GM18517 (cell line): ENCODE measurements around the gene MAP2K2.
A peak's percentile ranks its signal among the peaks of the same experiment; 100 is the strongest.
"Not testable (repeated sequence)": the region's sequence is repeated elsewhere in the genome, so short reads cannot be mapped to it uniquely, and the experiment has no call there.

ENCODE experiments used
- ATAC-seq: cut with Tn5 transposase; IDR thresholded peaks from one replicate; pipeline ENCODE4 v1.9.1; 2021; ENCODE audit warnings: mild to moderate bottlenecking, moderate library complexity; ENCODE audit not compliant: unreplicated experiment

MAP2K2 gene

DNA sequence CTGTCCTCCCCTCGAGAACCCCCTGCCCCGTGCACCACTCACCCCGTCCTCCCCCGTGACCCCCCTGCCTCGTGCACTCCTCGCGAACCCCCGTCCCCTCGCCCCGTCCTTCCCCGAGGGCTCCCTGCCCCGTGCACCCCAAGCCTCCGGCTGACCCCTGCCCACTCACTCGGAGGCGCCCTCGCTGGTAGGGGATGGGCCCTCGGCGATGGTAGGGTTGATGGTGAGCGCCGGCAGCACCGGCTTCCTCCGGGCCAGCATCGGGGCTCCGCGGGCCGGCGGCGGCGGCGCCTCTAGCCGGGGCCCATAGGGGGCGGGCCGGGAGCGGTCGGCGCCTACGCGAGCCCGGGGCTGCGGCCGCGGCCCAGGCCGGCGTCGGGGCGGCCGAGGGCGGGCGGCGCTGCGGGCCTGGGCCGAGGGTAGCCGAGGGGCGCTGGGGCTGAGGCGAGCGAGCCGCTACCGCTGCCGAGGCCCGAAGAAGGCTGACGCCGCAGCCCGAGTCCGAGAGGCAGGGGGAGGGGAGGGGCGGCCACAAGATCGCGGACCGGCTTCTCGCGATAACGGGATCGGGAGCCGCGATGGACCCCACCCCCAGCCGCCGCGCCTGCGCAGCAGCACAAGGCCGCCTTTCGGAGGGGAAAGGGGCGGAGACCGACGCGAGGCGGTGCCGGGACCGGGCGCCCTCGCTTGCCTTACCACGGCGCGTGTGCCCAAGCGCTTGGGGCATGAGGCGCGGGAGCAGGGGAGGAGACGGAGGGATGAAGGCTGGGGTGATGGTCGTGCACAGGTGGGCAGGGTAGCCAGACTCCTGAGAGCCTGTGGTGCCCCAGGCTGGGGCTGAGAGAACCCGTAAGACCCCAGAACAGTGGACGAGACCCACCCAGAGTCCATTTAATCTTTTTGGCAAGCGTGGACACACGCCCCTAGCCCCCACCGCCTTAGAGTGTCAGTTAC is at the start of gene MAP2K2:
MAP2K2 (minus strand) TSS at position 508 of the 954 bp plus-strand sequence; CDS start at position 261, 247 bp downstream.
- peak; percentile 64 for ATAC-seq

DNA sequence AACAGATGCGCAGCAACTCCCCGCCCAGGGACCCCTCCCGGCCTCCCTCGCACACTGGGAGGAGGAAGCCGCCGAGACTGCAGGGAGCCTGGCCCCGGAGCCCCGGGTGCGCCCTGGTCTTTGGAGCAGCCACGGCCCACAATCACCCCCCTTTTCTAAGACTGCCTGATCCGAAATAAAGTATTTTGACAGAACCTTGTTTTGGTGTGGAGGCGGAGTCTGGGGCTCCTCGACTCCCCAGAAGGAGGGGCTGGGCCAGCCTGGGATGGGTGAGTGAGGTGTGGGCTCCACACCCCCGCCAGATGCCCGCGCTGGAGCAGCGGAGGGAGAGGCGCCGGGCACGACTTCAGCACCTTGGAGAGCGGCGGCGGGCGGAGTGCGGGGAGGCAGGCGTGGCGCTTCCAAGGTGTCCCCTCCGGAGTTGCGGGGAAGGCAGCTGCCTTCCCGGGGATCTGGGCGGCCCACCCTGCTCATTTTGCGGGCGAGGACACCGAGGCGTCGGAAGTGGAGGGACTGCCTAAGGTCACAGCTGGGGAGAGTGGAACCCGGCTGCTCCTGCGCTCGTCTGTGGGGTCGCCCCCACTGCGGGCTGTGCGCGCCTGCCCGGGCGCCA is 49.0 kb upstream of the MAP2K2 start:
- ATAC-seq = no peak

DNA sequence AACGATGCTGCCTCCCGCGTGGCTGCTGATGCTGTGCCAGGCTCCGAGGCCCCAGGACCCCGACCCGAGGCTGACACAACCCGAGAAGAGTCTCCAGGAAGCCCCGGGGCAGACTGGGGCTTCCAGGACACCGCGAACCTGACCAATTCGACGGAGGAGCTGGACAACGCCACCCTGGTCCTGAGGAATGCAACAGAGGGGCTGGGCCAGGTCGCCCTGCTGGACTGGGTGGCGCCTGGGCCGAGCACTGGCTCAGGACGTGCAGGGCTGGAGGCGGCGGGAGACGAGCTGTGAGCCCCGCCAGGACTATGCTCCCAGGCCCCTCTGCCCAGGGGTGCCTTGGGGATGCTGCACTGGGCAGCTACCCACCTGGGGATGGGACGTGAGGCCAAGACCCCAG is 47.8 kb upstream of the MAP2K2 start:
- no peak for ATAC-seq

DNA sequence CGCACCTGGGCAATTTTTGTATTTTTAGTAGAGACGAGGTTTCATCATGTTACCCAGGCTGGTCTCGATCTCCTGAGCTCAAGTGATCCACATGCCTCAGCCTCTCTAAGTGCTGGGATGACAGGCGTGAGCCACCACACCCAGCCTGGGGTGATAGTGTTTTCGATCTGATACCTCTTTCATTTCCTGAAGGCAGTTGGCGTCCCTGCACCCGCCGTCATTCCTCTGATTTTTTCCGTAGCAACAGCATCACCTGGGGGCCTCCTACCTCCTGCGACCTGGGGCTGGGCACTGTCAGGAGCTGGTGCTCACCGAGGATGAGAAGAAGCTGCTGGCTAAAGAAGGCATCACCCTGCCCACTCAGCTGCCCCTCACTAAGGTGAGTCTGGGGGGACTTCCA is 40.3 kb upstream of the MAP2K2 start:
- no peak for ATAC-seq

DNA sequence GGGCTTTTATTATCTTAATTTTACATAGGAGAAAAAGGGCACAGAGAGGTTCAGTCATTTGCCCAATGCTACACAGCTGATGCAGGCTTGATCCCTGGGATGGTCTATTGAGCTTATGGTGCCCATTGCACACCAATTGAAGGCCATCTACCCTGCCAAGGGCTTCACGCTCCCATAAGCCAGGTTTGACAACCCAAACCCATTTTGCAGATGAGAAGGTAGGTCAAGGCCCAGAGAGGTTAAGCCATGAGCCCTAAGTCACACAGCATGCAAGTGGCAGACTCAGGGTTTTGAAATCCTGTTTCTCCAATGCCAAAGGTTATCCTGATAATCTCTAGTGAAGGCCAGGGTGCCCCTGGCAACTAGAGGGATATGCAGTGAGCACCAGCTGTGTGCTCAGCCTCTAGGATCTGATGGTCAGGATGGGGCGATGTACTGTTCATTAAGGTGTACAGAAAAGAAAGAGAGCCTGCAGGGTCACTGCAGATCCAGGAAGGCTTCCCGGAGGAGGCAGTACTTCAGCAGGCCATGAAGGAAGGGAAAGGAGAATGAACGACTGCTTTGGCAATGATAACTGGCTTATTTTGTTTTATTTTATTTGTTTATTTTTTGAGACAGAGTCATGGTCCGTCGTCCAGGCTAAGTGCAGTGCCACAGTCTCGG is 37.6 kb upstream of the MAP2K2 start:
- no peak for ATAC-seq

DNA sequence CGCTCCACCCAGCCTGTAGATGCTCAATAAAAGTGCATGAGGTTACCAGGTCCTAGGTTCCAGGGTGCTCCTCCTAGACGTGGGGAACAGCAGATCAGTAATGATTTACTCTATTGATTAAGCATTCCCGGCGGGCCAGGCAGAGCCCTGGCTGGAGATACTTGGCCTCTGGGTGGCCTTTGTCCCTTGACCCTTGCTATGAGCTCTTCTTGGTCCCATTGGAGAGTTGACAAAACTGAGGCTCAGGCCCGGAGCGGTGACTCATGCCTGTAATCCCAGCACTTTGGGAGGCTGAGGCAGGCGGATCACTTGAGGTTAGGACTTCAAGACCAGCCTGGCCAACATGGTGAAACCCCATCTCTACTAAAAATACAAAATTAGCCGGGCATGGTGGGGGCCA is 34.0 kb upstream of the MAP2K2 start:
- ATAC-seq = not testable (repeated sequence)

DNA sequence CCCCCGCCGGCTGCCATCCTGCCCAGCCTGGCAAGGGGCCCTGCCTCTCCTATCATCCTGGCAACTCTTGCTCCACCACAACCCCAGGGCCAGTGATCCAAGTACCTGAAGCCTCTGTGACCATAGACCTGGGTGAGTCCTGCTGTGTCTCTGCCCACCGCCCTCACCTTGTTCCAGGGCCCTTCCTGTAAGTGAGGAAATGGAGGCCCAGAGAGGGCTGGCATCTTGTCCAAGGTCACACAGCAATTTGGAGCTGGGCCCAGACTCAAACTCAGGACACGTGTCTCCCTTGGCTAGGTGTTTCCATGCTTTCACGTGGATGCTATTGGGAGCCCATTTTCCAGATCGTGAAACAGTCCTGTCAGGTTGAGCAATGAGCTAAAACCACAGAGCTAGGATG is 33.2 kb upstream of the MAP2K2 start:
- no peak for ATAC-seq

DNA sequence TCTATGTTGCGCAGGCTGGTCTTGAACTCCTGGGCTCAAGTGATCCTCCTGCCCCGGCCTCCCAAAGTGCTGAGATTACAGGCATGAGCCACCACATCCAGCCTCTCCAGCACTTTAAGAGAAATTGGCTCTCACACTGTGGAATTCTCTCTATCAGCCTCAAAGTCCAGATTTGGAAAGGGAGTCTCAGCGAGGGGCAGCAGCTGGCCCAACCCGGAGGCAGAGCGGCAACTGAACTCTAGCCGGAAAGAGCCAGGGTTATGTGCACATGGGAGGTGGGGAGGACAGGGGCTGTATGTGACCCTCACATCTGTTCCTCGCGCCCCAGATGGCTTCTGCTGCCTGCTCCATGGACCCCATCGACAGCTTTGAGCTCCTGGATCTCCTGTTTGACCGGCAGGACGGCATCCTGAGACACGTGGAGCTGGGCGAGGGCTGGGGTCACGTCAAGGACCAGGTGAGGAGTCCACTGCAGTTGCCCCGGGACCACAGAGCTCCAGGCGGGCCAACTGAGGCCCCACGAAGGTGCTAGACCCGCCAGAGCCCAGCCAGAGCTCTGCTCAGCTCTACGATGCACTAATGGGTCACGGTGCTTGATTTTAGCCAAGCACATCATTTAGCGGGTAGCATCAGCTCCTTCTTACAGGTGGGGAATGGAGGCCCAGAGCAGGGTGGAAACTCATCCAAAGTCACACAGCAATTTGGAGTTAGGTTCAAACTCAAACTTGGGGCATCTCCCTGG is 30.8 kb upstream of the MAP2K2 start:
- ATAC-seq = no peak

DNA sequence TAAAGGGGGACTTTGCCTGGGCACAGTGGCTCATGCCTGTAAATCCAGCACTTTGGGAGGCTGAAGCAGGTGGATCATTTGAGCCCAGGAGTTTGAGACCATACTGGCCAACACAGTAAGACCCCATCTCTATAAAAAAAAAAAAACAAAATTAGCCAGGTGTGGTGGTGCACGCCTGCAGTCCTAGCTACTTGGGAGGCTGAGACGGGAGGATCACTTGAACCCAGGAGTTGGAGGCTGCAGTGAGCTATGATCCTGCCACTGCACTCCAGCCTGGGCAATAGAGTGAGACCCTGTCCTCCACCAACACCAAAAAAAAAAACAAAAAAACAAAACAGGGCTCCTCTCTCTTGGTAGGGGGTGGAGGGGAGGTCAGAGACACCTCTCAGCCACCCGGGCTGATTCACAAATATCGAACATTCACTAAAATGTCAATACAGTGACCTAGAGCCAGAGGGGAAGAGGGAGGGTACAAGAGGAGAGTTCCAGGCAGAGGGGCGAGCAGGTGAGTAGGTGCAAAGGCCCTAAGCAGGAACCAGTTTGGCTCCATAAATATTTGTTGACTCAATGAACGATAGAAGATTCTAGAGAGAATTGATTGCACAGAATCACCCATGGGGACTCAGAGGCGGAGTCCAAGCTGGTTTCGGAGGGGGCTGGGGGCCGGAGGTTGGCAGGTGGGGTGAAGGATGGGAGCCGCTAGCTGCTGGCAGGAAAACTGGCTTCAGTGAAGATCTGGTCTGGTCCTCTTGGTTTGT is 28.5 kb upstream of the MAP2K2 start:
- ATAC-seq = no peak

DNA sequence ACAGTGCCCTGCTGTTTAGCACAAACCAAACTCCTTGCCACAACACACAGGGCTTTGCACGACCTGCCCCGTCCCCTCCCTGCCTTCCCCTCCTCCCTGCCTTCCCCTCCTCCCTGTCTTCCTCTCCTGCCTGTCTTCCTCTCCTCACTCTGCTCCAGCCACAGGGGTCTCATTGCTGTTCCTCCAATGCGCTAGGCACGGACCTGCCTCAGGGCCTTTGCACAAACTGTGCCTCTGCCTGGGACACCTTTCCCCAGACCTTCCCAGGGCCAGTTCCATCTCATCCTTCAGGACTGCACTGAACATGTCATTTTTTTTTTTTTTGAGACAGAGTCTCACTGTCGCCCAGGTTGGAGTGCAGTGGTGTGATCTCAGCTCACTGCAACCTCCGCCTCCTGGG is 27.7 kb upstream of the MAP2K2 start:
- no peak for ATAC-seq

DNA sequence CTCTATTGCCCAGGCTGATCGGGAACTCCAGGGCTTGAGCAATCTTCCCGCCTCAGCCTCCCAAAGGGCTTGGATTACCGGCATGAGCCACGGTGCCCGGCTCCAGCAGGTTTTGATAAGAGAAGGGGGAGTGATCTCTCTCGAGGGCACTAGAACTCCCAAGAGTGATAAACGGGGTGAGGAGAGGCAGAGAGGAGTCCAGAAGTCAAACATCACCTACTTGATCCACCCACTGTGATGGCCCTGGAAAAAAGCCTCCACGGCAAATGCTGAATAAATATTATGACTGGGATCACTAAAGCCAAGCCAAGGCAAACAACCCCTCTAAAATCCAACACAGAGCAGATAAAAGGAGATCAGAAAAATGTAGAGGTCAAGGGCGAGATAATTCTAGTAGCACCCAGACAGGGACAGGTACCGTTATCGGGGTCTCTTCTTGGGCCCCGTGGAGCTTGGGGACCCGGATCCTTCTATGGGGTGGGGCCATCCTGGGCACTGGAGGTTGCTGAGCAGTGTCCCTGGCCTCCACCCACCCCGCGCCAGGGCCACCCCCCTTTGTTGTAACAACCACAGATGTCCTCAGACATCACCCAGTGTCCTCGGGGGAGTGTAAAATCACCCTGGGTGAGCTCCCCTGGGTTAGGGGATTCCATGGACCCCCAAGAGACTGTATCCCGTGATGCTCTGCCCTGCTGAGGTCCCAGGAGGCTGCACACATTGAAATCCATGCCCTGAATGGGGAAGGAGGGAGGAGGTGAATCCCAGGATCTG is 25.8 kb upstream of the MAP2K2 start:
- no peak for ATAC-seq

DNA sequence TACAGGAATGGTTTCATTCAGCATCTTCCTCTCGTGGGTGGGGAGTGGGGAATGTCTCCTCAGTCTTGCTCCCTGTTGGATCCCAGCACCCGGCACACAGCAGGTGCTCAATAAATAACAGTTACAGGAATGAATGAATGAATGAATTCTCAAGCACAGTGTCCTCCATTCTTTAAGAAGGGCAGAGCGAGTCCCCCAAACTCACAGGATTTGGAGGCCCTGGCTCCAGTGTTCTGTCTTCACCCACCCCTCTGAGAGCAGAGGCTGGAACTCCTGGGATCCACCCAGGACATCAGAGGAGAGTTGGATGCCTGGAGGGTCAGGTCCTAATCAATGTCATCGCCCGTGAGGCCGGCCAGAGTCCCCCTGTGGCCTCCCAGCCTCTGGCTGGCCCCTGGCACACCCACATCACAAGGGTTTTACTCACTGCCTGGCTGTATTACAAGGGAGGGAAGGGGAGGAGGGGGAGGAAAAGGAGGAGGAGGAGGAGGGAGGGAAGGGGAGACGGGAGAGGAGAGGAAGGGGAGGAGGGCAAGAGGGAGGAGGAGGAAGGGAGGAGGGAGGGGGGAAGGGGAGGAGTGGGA is 20.8 kb upstream of the MAP2K2 start:
- no peak for ATAC-seq

DNA sequence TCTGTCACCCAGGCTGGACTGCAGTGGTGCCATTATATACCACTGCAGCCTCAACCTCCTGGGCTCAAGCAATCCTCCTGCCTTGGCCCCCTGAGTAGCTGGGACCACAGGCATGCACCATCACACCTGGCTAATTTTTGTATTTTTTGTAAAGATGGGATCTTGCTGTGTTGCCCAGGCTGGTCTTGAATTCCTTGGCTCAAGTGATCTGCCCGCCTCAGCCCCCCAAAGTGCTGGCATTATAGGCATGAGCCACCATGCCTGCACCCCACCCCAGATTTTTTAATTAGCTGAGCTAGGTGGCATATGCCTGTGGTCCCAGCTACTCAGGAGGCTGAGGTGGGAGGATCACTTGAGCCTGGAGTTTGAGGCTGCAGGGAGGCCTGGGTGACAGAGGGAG is 19.0 kb upstream of the MAP2K2 start:
- not testable (repeated sequence) for ATAC-seq

DNA sequence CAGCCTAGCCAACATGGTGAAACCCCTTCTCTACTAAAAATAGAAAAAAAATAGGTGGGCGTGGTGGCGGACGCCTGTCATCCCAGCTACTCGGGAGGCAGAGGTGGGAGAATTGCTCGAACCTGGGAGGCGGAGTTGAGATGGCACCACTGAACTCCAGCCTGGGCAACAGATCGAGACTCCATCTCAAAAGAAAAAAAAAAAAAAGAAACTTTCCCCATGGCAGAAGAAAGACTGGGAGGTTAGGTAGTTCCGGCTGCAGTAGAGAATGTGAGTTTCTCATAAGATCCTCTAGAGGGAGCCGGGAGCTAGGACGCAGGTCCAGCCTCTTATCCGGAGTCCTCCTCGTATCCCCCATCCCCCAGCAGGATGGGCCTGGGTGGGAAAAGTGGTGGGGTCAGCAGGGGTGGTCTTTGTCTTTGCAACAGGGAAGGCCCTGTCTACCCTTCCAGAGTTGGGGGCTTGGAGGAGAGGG is 16.4 kb upstream of the MAP2K2 start:
- no peak for ATAC-seq

DNA sequence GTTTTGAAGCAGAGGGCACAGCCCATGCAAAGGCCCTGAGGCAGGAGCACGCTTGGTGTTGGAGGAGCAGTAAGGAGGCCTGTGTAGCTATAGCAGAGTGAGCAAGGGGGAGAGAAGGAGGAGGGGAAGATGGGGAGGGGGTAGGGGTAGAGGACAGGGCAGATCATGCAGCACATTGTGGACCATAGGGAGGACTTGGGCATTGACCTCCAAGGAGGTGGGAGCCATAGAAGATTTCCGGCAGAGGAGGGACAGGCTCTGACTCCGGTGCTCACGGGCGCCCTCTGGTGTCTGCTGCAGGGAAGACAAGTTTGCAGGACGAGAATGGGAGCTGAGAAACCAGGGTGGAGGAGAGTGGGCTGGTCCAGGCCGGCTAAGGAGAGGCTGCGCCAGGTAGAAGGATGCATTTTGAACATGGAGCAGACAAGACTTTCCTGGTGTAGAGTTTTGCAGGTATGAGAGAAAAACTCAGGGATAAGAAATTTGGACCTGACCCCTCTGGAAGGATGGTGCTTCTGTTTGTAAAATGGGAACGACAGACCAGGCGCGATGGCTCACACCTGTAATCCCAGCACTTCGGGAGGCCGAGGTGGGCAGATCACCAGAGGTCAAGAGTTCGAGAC is 15.8 kb upstream of the MAP2K2 start:
- no peak for ATAC-seq

DNA sequence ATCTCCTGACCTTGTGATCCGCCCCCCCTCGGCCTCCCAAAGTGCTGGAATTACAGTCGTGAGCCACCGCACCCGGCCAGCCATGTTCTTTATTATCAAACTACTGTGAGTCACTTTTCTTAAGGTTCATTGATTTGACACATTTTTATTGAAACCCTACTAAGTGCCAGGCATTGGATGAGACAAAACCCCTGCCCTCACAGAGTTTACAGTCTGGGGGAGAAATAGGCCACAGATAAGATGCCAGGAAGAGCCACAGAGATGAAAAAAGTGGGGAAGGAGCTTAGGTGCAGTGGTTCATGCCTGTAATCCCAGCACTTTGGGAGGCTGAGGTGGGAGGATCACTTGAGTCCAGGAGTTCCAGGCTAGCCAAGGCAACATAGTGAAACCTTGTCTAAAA is 14.5 kb upstream of the MAP2K2 start:
- ATAC-seq = no peak

DNA sequence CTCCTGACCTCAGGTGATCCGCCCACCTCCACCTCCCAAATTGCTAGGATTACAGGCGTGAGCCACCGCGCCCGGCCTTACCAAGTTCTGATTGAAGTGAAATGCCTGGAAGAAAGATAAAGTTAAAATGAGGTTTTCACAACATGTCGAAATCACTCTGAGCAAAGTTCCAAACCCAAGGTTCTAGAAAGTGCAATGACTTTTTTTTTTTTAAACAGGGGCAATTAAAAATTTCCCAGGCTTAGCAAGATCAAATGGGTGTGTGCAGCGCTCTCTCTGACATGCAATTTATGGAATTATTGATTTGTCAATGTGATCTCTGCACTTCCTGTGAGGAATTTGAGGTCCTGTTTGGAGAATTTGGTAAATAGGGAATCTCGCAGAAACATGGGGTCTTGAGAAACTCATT is 12.8 kb upstream of the MAP2K2 start:
- no peak for ATAC-seq

DNA sequence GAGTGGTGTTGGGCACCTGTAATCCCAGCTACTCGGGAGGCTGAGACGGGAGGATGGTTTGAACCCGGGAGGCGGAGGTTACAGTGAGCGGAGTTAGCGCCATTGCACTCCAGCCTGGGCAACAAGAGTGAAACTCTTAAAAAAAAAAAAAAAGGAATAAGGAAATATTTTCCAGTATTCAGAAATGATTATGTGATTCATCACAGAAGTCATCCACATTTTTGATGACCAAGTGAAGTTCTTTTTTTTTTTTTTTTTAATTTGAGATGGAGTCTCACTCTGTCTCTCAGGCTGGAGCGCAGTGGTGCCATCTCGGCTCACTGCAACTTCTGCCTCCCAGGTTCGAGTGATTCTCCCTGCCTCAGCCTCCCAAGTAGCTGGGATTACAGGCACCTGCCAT is 11.5 kb upstream of the MAP2K2 start:
- ATAC-seq = not testable (repeated sequence)

DNA sequence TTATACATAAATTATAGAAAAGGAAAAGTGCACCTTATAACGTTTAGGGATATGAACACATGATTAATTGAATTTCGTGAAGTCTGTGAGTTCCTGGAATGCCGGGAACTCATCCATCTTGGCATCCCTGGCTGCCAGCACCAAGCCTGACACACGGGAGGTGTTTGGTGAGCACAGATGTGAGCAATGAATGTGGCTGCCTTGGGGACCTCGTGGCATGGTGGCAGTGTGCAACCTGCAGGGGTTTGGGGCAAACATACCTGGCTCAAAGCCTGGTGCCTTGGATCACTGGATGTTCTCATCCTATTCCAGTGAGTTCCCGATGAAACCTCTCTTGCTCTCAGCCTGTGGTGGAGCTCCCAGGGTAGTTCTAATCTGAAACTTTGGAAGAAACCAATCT is 10.4 kb upstream of the MAP2K2 start:
- ATAC-seq = no peak
